Activated CD4-positive, CD25-positive, alpha-beta regulatory T cell treated with anti-CD3 and anti-CD28 coated beads, Interleukin-2, amount 50 U/mL, for 72 hours (primary cell): ENCODE measurements around the gene GP1BB.

Source experiments
- DNase-seq: peaks from one replicate; pipeline ENCODE4 v3.0.0; 2021

Gene GP1BB

DNA sequence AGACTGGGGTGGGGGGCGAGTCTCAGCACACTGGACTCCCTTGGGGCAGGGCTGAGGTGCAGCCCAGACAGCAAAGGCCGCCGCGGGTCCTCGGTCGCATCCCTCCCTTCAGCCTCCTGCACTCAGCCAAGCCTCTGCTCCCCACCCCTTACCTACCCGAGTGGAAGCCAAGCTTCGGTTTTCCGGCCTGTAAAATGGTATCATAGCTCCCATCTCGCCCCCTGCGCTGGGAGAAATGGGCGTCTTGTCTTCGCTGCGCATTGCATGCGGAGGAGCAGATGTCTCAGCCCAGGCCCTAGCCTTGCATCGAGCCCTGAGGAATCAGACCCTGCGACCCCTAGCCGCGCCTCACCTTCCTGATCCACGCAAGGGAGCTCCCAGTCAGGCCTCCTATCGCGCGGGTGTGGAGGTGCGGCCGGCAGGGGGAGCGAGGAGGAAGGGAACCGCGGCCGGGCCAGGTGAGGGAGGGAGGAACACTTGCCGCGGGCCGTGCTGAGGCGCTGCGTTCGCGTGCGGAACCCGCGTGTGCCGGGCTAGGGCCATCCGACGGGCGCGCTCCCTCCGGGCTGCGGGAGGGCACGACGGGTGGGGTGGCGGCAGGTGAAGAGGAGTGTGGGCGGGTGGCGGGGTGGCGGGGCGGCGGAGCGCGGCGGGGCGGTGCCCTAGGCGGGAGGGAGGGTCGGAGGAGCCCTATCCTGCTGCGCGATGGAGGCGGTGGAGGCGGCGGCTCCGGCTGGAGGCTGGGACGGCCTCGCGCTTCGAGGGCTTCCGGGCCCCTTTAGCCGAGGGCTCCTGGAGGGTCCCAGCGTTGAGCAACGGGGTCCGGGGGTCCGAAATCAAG is 33.2 kb downstream of the GP1BB start:
- peak; percentile 61 for DNase-seq

DNA sequence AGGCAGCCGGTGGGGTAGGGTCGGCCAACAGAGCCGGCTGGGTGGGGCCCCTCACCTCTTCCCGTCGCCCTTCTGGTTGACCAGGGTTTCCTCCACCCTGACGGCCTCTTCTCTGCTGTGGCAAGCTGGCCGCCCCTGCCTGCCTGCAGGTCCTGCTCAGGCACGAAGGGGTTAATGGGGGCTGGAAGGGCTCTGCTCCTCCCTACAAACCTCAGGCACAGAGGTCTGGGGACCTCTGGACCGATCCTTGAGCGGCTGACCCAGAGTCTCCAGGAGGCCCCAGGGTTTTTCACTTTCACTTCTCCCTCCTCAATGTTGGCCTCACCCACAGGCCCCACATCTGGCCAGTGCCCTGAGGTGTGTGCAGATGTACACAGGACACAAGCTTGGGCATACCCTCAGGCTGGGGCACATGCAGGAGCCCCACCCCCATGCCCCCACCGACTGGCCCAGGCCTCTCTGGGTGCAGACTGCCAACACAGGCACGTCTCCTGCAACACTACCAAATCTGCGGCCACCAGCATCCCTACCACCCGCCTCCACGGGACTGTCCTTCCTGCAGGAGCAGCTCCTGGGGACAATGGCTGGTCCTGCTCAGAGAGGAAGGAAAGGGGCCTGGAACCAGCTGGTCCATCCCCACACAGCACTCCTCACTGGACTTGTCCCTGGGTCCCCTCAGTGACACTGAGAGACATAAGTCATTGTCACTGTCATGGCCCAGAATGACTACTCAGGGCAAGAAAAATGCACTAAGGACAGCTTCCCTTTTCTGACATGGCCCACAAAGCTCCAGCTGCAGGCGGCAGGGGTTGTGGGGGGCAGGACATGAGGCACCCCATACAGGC is 34.0 kb downstream of the GP1BB start:
- DNase-seq, result no peak

DNA sequence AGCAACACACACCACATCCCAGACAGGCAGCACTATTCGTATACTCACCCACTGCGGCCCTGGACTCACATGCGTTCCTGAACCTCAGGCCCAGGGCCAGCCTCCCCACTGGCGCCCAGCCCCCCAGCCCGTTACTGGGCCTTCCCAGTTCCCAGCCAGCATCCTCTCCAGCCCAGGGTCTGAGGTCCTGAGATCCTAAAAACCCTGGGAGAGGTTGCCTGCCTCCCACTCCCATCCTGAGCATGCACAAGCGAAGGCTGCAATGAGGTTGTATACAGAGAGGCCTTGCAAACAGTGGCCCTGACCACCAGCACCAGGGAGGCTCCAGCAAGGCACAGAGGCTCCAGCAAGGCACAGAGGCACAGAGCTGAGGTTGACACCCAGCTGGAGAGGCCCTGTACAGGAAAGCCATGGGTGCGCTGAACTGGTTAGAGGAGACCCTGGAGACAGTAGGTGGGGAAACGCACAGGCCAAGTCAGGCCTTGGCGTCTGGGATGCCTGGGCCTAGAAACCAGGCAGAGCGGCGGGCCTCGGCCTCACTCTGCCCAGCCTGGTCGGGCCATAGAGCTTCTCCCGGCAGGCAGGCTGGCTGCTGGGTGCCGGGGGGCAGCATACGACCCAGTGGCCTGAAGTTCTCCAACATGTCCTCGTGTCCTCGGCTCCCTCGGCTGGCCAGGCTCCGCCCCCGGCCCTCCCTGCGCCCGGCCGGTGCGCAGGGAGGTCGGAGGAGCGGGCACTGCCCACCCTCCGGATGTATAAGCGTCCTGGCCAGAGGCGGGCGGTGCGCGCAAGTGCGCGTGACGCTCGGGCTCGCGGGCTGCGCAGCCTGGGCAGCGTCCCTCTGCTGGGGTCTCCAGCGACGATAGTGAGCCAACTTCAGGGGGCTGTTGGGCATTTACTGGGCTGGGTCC is 34.9 kb downstream of the GP1BB start:
- no peak for DNase-seq

DNA sequence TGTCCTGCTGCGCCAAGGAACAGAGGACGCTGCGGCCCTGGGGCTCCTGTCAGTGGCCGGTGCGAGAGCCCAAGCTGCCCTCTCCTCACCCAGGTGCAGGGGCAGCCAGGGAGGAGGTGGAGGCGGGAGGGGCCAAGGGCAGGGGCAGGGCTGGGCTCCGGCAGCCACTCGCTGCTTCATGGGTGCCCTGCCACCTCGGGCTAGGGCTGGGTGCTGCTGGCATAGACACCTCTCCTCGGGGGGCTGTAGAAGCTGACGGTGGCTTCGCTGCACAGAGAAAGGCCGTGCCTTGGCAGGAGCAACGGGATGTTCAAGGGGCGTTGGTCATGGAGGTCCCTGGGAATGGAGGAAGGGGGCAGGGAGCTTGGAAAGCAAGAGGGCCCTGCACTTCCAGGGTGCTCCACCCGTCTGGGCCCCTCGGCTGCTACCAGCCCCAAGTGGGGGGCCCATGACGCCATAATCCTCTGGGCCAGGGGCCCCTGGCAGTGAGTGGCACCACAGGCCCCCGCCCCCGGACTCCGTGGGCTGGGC is 35.6 kb downstream of the GP1BB start:
- DNase-seq, result no peak

DNA sequence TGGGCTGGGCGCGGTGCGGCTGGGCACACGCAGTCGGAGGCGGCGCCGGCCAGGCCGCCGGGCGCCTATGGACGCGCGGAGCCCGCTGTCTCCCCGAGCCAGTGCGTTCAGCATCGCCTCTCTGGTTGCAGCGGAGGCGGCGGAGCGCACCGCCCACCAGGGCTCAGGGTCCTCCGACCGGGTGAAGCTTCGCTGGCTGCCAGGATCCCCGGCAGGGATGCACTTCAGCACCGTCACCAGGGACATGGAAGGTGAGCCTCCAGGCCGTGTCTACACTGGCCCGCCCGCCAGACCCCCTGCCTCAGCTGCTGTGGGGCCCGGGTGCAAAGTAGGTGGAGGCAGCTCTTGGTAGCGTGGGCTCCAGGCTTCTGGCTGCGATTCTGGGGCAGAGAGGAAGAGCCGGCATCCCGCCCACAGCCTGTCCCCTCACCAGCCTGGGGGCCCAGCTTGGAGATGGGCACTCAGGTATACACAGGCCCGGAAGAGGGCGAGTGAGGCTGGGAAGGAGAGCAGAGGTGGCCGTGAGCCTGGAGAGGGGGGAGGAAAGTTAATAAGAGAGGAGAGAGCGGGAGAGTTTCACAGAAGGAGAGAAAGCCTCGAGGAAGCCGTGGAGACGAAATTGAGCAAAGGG is 36.2 kb downstream of the GP1BB start:
- DNase-seq, result no peak

DNA sequence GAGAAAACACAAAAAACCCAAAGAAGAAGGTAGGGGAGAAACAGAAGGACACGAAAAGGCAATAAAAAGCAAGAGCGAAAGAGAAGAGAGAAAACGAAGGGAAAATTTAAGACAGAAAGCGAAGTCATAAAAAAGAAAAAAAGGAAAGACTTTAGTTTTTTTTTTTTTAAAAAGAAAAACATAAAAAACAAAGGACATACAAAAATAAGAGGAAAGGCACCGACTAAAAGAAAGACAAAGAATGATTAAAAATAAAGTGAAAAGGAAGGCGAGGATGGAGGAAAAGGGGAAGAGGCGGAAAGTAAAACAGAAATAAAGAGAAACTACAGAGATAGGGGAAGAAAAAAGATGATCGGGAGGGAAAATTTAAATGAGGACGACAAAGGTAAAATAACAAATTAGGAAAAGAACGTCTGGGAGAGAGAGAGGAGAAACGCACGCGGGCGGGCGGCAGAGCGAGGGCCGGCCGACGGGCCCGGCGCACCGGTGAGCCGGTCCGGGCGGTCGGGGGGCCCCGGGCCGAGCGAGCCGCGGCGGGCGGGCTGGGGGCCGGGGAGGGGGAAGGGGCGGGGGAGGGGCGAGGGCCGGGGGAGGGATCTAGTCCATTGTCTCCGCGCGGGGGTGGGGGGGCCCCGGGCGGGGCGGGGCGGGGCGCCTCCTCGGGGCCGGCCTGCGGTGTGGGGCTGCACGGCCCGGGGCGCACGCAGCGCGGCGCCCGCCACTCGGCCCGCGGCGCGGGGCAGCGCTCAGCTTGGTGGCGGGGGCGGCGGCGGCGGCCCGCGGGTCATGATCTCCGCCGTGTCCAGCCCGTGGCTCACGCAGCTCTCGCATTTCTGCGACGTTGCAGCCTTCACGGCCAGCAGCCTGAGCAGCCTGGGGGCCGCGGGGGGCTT is 37.0 kb downstream of the GP1BB start, which contains the start of gene TBX1:
TBX1 (plus strand) TSS at position 721 of the 893 bp plus-strand sequence; CDS start at position 787, 66 bp downstream.
- DNase-seq, result no peak

DNA sequence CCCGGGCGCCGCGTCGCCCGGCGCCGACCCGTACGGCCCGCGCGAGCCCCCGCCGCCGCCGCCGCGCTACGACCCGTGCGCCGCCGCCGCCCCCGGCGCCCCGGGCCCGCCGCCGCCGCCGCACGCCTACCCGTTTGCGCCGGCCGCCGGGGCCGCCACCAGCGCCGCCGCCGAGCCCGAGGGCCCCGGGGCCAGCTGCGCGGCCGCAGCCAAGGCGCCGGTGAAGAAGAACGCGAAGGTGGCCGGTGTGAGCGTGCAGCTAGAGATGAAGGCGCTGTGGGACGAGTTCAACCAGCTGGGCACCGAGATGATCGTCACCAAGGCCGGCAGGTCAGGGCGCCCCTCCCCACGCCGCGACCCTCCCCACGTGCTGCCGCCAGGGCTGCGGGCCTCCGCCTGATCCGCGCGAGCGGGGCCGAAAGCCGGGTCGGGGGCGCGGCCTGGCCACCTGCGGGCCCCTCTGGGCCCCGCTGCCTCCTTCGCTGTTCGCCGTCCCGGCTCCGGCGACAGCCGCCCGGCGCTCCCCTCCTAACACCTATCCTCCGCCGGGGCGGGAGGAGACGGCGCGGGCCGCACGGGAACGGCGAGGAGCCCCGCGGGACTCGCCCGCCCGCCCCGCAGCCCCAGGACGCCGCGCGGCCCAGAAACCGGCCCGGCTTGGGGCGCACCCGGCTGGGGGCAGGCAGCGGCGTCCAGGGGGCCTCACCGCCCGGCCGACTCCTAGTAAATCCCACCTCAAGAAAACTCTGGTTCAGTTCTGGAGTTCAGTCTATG is 37.8 kb downstream of the GP1BB start:
- DNase-seq, result no peak

DNA sequence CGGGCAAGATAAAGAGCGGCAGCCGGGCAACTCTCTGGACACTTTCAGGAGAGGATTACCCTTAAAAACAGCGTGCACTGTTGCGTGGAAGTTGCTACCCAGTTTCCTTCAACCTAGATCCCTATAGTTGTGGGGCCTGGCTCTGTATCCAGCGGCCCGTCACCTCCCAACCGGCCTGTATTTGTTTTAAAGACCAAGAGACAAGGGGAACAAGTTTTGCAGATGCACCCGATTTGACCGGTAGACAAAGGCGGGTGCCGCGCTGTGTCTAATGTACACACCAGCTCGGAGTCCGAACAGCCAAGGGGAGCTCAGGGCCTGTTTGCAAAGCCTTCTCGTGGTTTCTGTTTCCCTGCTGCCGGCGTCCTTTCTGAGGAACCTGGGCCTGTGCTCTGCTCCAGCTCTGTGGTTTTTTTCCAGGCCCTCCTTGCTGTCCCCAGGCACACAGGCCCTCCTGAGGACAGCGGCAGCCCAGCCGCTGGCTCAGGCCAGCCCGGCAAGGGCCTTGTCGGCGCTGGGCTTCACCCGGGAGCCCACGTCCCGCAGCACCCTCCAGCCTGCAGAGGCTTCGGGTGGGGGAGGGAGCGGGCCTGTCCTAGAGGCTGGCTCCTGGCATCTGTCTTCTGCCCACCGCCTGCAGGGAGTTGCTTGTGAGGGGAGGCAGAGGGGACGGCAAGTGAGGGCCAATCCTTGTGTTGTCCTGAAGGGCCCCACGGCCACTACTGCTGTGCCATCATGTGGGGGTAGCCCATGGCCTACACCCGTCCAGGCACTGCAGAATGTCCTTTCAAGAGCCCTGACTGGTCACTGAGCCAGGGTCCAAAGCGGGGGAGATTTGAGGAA is 38.6 kb downstream of the GP1BB start:
- no peak for DNase-seq

DNA sequence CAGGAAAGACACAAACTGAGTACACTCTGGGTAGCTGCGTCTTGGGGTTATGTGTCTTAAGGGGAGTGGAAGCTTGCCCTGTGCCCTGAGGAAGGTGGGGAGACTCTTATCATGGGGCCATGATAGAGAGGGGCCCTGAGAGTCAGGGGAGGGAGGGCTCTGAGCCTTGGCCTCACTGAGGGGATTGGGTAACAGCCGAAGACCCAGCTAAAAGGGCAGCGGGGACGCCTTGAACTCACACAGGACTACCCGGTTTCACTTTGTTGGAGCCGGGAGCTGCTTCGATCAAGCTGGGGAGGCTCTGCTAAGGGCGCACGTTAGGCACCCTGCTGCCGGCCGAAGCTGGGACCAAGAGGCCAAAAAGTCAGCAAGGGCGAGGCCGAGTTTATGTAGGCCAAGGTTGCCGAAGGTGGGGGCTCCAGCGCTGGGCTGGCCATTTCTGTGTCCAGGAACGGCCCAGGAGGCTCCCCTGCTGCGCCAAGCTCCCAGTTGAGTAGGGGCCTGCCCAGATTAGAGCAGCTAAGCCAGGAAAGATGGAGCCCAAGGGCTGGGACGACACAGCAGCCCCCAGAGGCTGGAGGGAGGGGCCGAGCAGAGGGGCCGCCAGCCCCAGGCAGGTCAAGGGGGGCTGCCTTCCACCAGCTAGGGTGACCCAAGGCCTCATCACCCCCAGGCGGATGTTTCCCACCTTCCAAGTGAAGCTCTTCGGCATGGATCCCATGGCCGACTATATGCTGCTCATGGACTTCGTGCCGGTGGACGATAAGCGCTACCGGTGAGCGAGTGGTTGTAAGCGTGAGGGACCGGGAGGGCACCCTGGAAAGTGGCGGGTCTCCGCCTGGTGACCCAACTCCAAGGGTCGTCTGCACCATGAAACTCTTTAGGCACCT is 39.5 kb downstream of the GP1BB start:
- no peak for DNase-seq

DNA sequence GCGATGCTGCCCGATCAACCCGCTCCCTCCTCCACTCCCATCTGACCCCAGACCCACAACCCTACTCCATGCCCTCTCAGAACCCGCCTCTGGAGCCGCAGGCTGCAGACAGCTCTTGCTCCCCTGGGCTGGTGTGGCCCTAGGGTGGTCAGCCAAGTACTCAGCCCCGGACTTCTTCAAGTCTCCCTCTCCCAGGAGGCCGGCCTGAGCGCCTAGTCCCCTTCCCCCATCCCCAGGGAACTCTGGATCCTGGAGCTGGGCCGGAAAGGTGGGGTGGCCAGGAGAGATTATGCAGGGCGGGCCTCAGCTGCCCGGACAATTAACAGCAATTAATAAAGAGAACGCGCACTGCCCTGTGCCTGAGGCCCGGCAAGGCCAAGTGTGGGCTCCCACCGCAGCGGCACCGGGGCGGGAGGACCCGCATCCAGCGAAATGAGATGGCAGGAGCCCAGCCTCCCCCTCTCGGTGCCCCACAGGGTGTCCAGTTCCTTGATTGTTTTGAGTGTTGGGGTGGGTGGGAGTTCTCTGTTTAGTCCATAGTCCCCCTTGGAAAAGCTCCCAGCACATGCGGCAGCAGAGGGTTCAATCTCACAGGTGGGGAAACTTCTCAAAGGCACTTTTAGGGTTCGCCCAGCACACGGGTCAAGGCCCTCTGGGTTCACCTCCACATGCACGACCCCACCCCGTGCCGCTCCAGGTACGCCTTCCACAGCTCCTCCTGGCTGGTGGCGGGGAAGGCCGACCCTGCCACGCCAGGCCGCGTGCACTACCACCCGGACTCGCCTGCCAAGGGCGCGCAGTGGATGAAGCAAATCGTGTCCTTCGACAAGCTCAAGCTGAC is 40.3 kb downstream of the GP1BB start:
- no peak for DNase-seq

DNA sequence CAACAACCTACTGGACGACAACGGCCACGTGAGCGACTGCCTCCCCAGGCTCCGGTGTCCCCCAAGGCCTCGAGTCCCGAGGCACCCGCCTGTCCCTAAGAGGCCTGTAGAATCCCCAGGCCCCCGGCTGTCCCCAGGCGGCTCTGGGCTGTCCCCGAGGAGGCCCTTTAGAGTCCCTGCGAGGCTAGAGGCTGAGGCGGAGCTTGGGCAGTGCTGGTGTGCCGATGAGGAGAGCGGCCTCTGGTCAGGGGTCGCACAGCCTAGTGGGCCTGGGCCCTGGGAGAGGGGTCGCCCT is 40.9 kb downstream of the GP1BB start:
- no peak for DNase-seq

DNA sequence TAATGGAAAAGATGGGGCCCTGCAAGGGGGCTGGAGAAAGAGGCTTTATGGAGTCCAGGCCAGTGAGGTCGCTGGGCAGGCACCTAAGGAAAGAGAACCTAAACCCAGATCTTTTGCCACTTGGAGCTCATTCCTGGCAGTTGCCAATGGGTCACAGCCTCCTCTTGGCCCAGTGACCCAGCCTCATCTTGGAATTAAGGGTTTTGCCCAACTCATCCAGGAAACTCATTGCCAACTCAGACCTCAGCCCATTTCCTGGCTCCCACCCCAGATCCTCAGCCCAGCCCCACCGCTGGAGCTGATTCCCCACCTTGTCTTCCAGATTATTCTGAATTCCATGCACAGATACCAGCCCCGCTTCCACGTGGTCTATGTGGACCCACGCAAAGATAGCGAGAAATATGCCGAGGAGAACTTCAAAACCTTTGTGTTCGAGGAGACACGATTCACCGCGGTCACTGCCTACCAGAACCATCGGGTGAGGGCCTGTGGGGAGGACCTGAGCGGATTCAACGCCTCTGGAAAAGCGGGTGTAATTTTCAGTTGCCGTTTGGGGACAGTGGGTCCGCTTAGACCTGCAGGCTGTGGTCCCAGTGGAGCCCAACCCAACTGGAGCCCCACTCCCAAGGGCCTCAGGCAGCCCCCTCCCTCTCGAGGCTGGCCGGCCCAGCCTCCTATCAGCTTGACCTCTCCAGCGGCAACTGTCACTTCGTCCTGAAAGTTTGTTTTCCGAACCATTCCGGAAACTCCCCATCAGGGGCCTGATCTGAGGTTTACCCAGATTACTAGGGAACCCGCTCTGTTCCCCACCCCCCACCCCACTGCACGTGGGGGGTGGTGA is 41.5 kb downstream of the GP1BB start:
- no peak for DNase-seq

DNA sequence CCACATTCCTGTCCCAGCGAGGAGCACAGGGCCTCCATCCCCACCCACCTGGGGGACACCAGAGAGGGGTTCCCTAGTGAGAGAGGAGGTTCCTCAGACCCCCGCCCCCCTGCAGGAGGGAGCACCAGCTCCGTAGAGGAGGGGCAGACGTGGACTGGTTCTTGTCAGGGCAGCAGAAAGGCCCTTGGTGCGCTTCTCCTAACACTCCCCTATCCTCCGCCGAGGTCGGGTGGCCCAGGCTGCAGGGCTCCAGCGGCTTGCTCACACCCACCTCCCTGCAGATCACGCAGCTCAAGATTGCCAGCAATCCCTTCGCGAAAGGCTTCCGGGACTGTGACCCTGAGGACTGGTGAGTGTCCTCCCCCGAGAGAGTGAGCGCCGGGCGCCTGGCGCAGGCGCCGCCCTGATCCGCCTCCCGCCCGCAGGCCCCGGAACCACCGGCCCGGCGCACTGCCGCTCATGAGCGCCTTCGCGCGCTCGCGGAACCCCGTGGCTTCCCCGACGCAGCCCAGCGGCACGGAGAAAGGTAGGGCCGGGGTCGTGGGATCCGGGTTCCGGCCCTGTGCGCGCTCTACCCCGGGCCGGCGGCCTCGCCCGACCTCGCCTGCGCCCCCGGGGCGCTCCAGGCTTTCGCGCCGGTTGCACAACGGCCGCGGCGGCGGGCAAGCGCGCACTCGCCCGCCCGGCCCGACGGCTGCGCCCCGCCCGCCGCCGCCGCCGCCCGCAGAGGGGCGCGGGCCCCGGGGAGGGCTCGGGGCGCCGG is 42.3 kb downstream of the GP1BB start:
- DNase-seq, result no peak

DNA sequence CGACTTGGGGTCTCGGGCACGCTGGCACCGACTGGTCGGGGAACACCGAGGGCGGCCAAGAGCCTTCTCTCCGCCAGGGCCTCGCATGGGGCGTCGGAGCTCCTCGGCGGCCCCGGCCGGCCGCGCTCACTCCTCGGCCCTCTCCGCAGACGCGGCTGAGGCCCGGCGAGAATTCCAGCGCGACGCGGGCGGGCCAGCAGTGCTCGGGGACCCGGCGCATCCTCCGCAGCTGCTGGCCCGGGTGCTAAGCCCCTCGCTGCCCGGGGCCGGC is 42.8 kb downstream of the GP1BB start:
- no peak for DNase-seq

DNA sequence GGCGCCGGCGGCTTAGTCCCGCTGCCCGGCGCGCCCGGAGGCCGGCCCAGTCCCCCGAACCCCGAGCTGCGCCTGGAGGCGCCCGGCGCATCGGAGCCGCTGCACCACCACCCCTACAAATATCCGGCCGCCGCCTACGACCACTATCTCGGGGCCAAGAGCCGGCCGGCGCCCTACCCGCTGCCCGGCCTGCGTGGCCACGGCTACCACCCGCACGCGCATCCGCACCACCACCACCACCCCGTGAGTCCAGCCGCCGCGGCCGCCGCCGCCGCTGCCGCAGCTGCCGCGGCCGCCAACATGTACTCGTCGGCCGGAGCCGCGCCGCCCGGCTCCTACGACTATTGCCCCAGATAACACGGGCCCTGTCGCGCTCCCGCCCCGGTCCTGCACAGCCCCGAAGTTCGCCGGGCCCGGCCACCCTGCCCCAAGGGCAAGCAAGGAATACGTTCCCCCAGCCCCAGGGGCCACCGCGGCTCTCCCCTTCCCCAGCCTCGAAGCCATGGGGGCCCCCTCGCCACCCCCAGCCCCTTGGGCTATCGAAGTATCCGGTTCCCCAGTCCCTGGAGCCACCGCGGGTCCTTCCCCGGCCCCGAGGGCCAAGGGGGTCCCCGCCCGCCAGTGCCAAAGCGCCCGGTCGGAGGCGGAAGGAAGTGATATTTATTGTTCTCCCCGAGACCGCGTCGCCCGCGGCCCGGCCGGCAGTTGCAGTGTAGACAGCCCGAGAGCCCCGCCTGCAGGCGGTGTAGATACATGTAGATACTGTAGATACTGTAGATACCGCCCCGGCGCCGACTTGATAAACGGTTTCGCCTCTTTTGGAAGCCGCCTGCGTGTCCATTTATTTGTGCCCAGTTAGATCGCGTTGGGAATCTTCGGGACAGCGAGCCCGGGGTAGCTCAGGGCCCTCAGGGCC is 43.4 kb downstream of the GP1BB start:
- DNase-seq, result no peak
